ENCODE results near the gene PPP1R1C. TPM values are rescaled to one million over a fixed set of nuclear protein-coding genes. Genes with fewer than 3 reads are reported as not detected.

The PPP1R1C gene
- total RNA-seq, 1 experiment from 2014 or later: 2.8 TPM

DNA sequence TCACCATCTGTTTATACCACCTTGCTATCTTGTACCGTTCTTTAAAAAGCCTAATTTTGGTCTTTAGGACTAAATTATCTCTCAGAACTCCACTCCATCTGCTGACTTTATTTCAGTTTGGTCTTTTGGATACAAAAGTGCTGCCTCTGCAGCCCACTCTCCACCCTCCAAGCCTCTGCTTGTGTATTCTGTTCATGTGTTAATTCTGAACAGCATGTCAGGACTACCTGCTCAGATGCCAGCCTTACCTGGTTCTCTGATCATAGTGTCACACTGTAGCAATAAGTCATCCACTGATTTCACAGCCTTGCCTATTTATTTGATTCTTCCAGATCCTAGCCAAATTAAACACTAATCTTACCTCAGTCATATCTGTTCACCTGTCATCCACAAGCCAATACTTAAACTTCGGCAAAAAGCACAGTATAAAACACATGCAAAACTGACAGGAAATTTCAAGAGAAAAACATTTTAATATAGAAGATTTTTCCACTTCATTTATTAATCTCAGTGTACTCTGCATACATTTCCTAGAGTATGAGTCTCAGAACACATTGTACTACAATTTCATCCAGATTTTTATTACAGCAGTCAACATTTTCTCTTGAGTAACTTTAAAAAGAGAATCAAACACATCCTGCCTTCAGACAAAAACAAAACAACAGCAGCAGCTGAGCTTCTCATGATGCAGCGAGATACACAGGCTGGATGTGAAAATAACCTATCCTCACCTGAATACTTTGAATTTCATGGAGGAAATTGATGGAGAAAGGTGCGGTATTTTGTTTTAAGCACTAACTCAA, 64.9 kb downstream of the PPP1R1C start:
- Mint-ChIP-seq H3K4me1 (ENCODE audit: low read depth, unreplicated experiment) (no peaks in the 10 kb centered on the region), H3K27me3 (ENCODE audit: insufficient read depth, unreplicated experiment) (peaks cover 2% of the 10 kb centered on the region), H3K36me3 (ENCODE audit: insufficient read depth, unreplicated experiment) (no peaks in the 10 kb centered on the region), H3K27ac (ENCODE audit: unreplicated experiment) (no peak overlapping the region), H3K9me3 (ENCODE audit: unreplicated experiment) (no peaks in the 10 kb centered on the region), H3K4me3 (ENCODE audit: unreplicated experiment) (no peak overlapping the region)
- Histone ChIP-seq H3K4me1 (no peaks in the 10 kb centered on the region), H3K36me3 (ENCODE audit: control insufficient read depth, insufficient read depth, low read length) (no peaks in the 10 kb centered on the region), H3K9me3 (no peaks in the 10 kb centered on the region; the same call in 1 of the 2 replicates), H3K27me3 (replicated peaks; ENCODE audit: control insufficient read depth, insufficient read depth, low read length) (no peaks in the 10 kb centered on the region), H3K4me3 (ENCODE audit: low read depth, low read length) (no peak overlapping the region)
- no peak for DNase-seq
- TF ChIP-seq, protein P1, sequence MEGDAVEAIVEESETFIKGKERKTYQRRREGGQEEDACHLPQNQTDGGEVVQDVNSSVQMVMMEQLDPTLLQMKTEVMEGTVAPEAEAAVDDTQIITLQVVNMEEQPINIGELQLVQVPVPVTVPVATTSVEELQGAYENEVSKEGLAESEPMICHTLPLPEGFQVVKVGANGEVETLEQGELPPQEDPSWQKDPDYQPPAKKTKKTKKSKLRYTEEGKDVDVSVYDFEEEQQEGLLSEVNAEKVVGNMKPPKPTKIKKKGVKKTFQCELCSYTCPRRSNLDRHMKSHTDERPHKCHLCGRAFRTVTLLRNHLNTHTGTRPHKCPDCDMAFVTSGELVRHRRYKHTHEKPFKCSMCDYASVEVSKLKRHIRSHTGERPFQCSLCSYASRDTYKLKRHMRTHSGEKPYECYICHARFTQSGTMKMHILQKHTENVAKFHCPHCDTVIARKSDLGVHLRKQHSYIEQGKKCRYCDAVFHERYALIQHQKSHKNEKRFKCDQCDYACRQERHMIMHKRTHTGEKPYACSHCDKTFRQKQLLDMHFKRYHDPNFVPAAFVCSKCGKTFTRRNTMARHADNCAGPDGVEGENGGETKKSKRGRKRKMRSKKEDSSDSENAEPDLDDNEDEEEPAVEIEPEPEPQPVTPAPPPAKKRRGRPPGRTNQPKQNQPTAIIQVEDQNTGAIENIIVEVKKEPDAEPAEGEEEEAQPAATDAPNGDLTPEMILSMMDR (IDR thresholded peaks at IDR 0.05; ENCODE audit: insufficient read depth in 1 of 2, low read depth in 1 of 2, low read length in 1 of 2, severe bottlenecking in 1 of 2, unreplicated experiment in 1 of 2): no peak
- intact Hi-C loops (cut with micrococcal nuclease; ENCODE audit: unreplicated experiment): no loop called here
- POLR2A ChIA-PET: no interaction called here
- no TSS peak for BruUV-seq (replicated peaks)
- CTCF ChIA-PET: no interaction called here

DNA sequence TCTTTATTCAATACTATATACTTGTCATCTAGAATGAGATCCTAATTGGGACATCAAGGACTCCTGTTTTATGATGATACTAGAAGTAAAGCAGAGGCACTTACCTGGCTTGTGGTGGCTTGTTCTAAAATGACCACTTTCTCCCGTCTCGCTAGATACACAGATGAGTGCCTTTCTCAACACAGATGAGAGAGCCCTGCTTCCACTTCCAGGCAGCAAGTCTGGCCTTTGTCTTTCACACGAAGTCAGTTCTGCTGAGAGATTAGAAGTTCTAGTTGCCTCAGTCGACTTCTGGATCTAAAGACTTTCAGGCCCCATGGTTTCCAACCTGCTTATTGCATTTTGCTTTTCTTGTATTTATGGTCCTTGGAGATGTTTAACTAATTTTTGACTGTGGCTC, 70.3 kb downstream of the PPP1R1C start:
- BruUV-seq (replicated peaks): no TSS peak
- H3K4me1 Mint-ChIP-seq (ENCODE audit: low read depth, unreplicated experiment): no peaks in the 10 kb centered on the region
- CTCF ChIA-PET: no interaction called here
- H3K4me3 ChIP-seq (ENCODE audit: low read depth, low read length): no peak overlapping the region
- H3K4me3 Mint-ChIP-seq (ENCODE audit: unreplicated experiment): no peak overlapping the region
- no peaks in the 10 kb centered on the region for H3K36me3 Mint-ChIP-seq (ENCODE audit: insufficient read depth, unreplicated experiment)
- TF ChIP-seq, protein P1 (IDR thresholded peaks at IDR 0.05; ENCODE audit: insufficient read depth in 1 of 2, low read depth in 1 of 2, low read length in 1 of 2, severe bottlenecking in 1 of 2, unreplicated experiment in 1 of 2): no peak
- H3K27ac Mint-ChIP-seq (ENCODE audit: unreplicated experiment): no peak overlapping the region
- H3K4me1 ChIP-seq: no peaks in the 10 kb centered on the region
- no peaks in the 10 kb centered on the region for H3K9me3 Mint-ChIP-seq (ENCODE audit: unreplicated experiment)
- POLR2A ChIA-PET: no interaction called here
- no peak for DNase-seq
- no peaks in the 10 kb centered on the region; the same call in 1 of the 2 replicates for H3K9me3 ChIP-seq
- no peaks in the 10 kb centered on the region for H3K36me3 ChIP-seq (ENCODE audit: control insufficient read depth, insufficient read depth, low read length)
- no peaks in the 10 kb centered on the region for H3K27me3 ChIP-seq (replicated peaks; ENCODE audit: control insufficient read depth, insufficient read depth, low read length)
- no peaks in the 10 kb centered on the region for H3K27me3 Mint-ChIP-seq (ENCODE audit: insufficient read depth, unreplicated experiment)
- intact Hi-C loops (cut with micrococcal nuclease; ENCODE audit: unreplicated experiment): no loop called here

DNA sequence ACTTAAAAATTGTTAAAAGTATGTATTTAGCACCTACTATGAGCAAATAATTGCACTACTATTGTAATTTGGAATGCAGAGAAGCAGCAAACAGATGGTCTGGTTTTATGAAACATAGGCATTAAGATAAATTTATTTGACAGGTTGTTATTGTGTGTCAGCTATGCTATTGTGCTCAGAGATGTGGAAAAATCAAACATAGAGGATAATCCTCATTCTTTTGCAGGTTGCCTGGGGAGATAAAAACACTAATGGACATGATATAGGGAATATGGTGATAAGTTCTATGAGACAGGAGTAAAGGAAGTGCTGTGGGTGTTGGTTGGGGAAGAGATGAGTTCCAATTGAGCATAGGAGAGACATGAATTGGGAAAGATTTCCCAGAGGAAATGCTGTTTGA, 71.3 kb downstream of the PPP1R1C start:
- CTCF ChIA-PET: no interaction called here

More for the DNA sequence above, 71.3 kb downstream of the PPP1R1C start:
- Histone ChIP-seq H3K9me3 (no peaks in the 10 kb centered on the region; the same call in 1 of the 2 replicates), H3K4me1 (no peaks in the 10 kb centered on the region), H3K4me3 (ENCODE audit: low read depth, low read length) (no peak overlapping the region), H3K36me3 (ENCODE audit: control insufficient read depth, insufficient read depth, low read length) (no peaks in the 10 kb centered on the region), H3K27me3 (replicated peaks; ENCODE audit: control insufficient read depth, insufficient read depth, low read length) (no peaks in the 10 kb centered on the region)
- TF ChIP-seq, protein P1 (IDR thresholded peaks at IDR 0.05; ENCODE audit: insufficient read depth in 1 of 2, low read depth in 1 of 2, low read length in 1 of 2, severe bottlenecking in 1 of 2, unreplicated experiment in 1 of 2): no peak
- POLR2A ChIA-PET: no interaction called here
- H3K27ac Mint-ChIP-seq (ENCODE audit: unreplicated experiment): no peak overlapping the region
- no peak overlapping the region for H3K4me3 Mint-ChIP-seq (ENCODE audit: unreplicated experiment)
- no peaks in the 10 kb centered on the region for H3K36me3 Mint-ChIP-seq (ENCODE audit: insufficient read depth, unreplicated experiment)
- DNase-seq: no peak
- H3K9me3 Mint-ChIP-seq (ENCODE audit: unreplicated experiment): no peaks in the 10 kb centered on the region
- BruUV-seq (replicated peaks): no TSS peak
- H3K4me1 Mint-ChIP-seq (ENCODE audit: low read depth, unreplicated experiment): no peaks in the 10 kb centered on the region
- H3K27me3 Mint-ChIP-seq (ENCODE audit: insufficient read depth, unreplicated experiment): no peaks in the 10 kb centered on the region
- intact Hi-C loops (cut with micrococcal nuclease; ENCODE audit: unreplicated experiment): no loop called here

Measured in Caco-2 (cell line).